Heart left ventricle (tissue), 16 donors: Measurements from ENCODE around the gene GRIK1. TPM values are rescaled to one million over a fixed set of nuclear protein-coding genes. Genes with fewer than 3 reads are reported as not detected.

ENCODE experiments used
- ATAC-seq, 4 donors: fragments of 200-7000 bp; cut with Tn5 transposase; one replicate each; pipeline ENCODE4 v1.9.1; 2020 to 2022; ENCODE audit warnings: moderate library complexity in 4 of 4, mild to moderate bottlenecking in 3 of 4, moderate number of reproducible peaks in 1 of 4
- DNase-seq, 5 donors: peaks; one replicate each; pipeline ENCODE4 v3.0.0-alpha.2; 2020
- H3K27ac ChIP-seq, 12 donors: fragments of 200-600 bp; sonication (generic) in 4 of 12; one replicate each; pipeline versions ENCODE4 v1.5.0 to v1.8.0; 2016 to 2022; ENCODE audit warnings: mild to moderate bottlenecking in 2 of 12
- H3K27me3 ChIP-seq, 9 donors: fragments of 200-600 bp; sonication (generic) in 2 of 9; one replicate each; pipeline versions ENCODE4 v1.5.1 to v1.8.0; 2016 to 2022; ENCODE audit warnings: mild to moderate bottlenecking in 3 of 9
- H3K36me3 ChIP-seq, 9 donors: fragments of 200-600 bp; sonication (generic) in 2 of 9; one replicate each; pipeline versions ENCODE4 v1.5.0 to v1.8.0; 2018 to 2022; ENCODE audit warnings: mild to moderate bottlenecking in 2 of 9
- H3K4me1 ChIP-seq, 12 donors: fragments of 200-600 bp; sonication (generic) in 4 of 12; one replicate each; pipeline versions ENCODE4 v1.5.0 to v1.8.0; 2016 to 2022; ENCODE audit warnings: mild to moderate bottlenecking in 3 of 12
- H3K4me3 ChIP-seq, 12 donors: fragments of 200-600 bp; sonication (generic) in 4 of 12; one replicate each; pipeline versions ENCODE4 v1.5.0 to v1.8.0; 2017 to 2022; ENCODE audit warnings: mild to moderate bottlenecking in 9 of 12, moderate library complexity in 4 of 12
- H3K9me3 ChIP-seq, 12 donors: fragments of 200-600 bp; sonication (generic) in 4 of 12; one replicate each; pipeline versions ENCODE4 v1.5.0 to v1.8.0; 2016 to 2022; ENCODE audit warnings: mild to moderate bottlenecking in 1 of 12
- POLR2A ChIP-seq, 2 donors: fragments of 450-650 bp; IDR thresholded peaks; one replicate each; pipeline ENCODE4 v1.6.1; 2017; ENCODE audit warnings: antibody characterized with exemption in 2 of 2, mild to moderate bottlenecking in 2 of 2, moderate library complexity in 2 of 2
- WGBS, 4 donors: extraction: QIAGEN DNeasy Blood & Tissue Kit in 2 of 4; methylation state at CpG; one replicate each; pipeline versions ENCODE4 v1.1.5 to v1.1.7; 2013 to 2018; 5-methylcytosine and 5-hydroxymethylcytosine counted together
- intact Hi-C, 10 donors: fragments of 100-400 bp; cut with DNase I; formaldehyde crosslinking; loops; one replicate each; pipeline versions ENCODE4 v1.11.1 to v1.14.2; 2022
- polyA plus RNA-seq, 2 donors: library from polyadenylated mRNA; stranded (reverse); fragments of 200-250 nt; gene quantifications; one replicate each; pipeline ENCODE4 v1.2.3, GENCODE V29; 2013
- total RNA-seq, 9 donors: library from RNA; depleted of rRNA in 2 of 9; stranded (reverse); fragments of >200 nt in 2 of 9; fragmentation: NEBNext Ultra II Directional in 3 of 9; extraction: Animal tissue kit (Norgen Biotek cat#: 25700) in 3 of 9; gene quantifications; one replicate each; pipeline versions ENCODE4 v1.1.0 to v1.2.4, GENCODE V29; 2016 to 2023
- TF ChIP-seq, protein P1 (sequence below), 12 donors: fragments of 200-600 bp; sonication (generic) in 4 of 12; IDR thresholded peaks; one replicate each; pipeline versions ENCODE4 v1.5.0 to v1.8.0; 2018 to 2022; ENCODE audit warnings: antibody characterized with exemption in 12 of 12, mild to moderate bottlenecking in 5 of 12
- donor health status: ischemic (EF 13 %, LVEDD 7.1; RV severe dilation, severe dysfunction).
- donor health status: healthy with polysubstance abuse.
- donor health status: DM: no; HTN: yes; CAD: no.
- donor health status: DM: no; HTN: no; CAD: no.
- donor health status: ischemic (EF 25% LVEDD 6.9; RV normal size, moderate dysfunction).
- donor health status: ischemic (EF 25% LVEDD 5.7; RV mildly dilated, moderate dysfunction).
- donor health status: healthy.
- donor health status: DM: yes; HTN: yes; CAD: no.
- donor health status: ischemic (EF 35%, LVEDD 5.7; RV mildly dilated, moderate dysfunction).
- donor health status: nonischemic (EF 11% LVEDD 7.7; RV severe dilation, severe dysfunction).
- donor health status: DM: yes; HTN: yes; CAD: no.
- donor health status: PGD.
- donor health status: ischemic (EF 29% LVEDD 5.4; RV normal size, mild dysfunction).
- donor health status: nonischemic (EF 23%, LVEDD 6.1; RV moderate dilation, normal function).

GRIK1 gene
- total and polyA plus RNA-seq, 11 donors, result 0.12 TPM; not detected in 10

DNA sequence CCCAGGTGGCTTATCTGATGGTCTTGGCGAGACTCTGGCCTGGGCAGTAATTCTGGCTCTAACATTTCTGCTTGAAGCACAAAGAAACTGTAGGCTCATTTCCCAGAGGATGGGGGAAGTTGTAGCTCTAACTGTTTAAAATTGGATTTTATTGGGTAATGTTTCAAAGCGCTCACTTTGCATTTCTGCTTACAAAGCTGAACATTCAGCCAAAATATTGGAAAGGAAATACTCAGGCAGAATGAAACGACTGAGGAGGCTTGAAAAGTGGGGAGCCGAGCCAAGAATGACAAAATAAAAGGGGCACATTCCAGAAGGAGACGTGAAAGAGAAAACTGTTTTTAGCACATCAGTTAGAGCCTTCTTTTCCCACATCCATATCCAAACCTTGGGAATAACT lies 202.6 kb downstream of the GRIK1 start:
- no peak overlapping the region for H3K4me3 ChIP-seq
- intact Hi-C loops, result loop anchor here in 1 of 10 donors (5.0 kb wide), 1 partner anchor 285 kb away; no protein-coding TSS in a partner anchor
- H3K4me1 ChIP-seq, result peaks cover 0 to 6% (median 0%) of the 10 kb centered on the region in 12 donors
- no peaks in the 10 kb centered on the region for H3K27me3 ChIP-seq
- no peaks in the 10 kb centered on the region for H3K36me3 ChIP-seq
- no peaks in the 10 kb centered on the region for H3K9me3 ChIP-seq
- ATAC-seq, result no peak
- no peak for TF ChIP-seq POLR2A (IDR thresholded peaks at IDR 0.05)
- TF ChIP-seq, protein P1, sequence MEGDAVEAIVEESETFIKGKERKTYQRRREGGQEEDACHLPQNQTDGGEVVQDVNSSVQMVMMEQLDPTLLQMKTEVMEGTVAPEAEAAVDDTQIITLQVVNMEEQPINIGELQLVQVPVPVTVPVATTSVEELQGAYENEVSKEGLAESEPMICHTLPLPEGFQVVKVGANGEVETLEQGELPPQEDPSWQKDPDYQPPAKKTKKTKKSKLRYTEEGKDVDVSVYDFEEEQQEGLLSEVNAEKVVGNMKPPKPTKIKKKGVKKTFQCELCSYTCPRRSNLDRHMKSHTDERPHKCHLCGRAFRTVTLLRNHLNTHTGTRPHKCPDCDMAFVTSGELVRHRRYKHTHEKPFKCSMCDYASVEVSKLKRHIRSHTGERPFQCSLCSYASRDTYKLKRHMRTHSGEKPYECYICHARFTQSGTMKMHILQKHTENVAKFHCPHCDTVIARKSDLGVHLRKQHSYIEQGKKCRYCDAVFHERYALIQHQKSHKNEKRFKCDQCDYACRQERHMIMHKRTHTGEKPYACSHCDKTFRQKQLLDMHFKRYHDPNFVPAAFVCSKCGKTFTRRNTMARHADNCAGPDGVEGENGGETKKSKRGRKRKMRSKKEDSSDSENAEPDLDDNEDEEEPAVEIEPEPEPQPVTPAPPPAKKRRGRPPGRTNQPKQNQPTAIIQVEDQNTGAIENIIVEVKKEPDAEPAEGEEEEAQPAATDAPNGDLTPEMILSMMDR (IDR thresholded peaks at IDR 0.05), result no peak
- no peak for DNase-seq
- 36 to 50% (median 42%) methylated on average over 5 of the region's 5 CpGs for WGBS, 4 donors
- no peak overlapping the region for H3K27ac ChIP-seq

DNA sequence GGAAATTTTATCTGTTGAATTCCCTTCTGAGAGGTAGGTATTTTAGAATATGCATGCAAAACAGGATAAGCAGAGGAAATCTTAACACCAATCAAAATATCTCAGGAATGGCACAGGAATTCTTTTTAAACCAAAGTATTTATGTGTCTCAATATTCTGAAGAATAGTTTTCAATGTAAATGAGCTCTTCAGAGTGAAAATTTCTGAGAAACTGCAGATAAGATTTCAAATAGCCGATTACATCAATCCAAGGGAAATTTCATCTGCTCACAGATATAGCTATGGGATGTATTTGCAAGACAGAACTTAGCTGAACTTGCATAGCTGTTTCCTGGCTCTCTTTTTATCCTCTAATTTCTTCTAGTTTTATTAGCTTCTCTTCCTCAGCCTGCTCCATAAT lies 209.5 kb downstream of the GRIK1 start:
- no peak overlapping the region for H3K27ac ChIP-seq
- ATAC-seq (no peak), DNase-seq (no peak)
- no peaks in the 10 kb centered on the region for H3K4me1 ChIP-seq
- no peaks in the 10 kb centered on the region for H3K36me3 ChIP-seq
- intact Hi-C loops, result no loop called here
- no peaks in the 10 kb centered on the region for H3K27me3 ChIP-seq
- 53 to 72% (median 67%) methylated on average over 1 of the region's 1 CpG for WGBS, 4 donors
- TF ChIP-seq, protein P1 (IDR thresholded peaks at IDR 0.05), result no peak
- TF ChIP-seq POLR2A (IDR thresholded peaks at IDR 0.05), result no peak
- no peak overlapping the region for H3K4me3 ChIP-seq
- H3K9me3 ChIP-seq, result no peaks in the 10 kb centered on the region

DNA sequence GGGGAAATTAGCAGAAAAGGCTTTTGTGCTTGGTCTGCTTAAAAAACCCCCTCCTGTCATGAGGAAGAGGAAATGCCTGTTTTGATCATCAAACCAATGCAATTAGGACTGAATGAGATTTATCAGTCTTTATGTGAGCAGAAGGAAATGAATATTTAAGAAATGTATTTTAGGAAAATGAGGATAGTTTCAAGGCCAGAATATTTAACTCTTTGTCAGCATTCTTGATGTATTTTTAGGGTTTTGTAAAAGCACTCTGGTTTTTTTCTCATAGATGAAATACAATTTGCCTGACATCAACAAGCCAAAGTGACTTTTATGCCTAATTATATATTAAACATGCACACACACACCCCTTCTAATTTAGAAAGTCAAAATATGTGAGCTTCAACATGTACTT lies 213.8 kb downstream of the GRIK1 start:
- no peak for TF ChIP-seq POLR2A (IDR thresholded peaks at IDR 0.05)
- TF ChIP-seq, protein P1 (IDR thresholded peaks at IDR 0.05), result no peak
- Histone ChIP-seq H3K27me3 (no peaks in the 10 kb centered on the region), H3K9me3 (no peaks in the 10 kb centered on the region), H3K27ac (no peak overlapping the region), H3K4me1 (no peaks in the 10 kb centered on the region), H3K4me3 (no peak overlapping the region), H3K36me3 (no peaks in the 10 kb centered on the region)
- ATAC-seq, result no peak
- intact Hi-C loops, result no loop called here
- DNase-seq, result no peak

DNA sequence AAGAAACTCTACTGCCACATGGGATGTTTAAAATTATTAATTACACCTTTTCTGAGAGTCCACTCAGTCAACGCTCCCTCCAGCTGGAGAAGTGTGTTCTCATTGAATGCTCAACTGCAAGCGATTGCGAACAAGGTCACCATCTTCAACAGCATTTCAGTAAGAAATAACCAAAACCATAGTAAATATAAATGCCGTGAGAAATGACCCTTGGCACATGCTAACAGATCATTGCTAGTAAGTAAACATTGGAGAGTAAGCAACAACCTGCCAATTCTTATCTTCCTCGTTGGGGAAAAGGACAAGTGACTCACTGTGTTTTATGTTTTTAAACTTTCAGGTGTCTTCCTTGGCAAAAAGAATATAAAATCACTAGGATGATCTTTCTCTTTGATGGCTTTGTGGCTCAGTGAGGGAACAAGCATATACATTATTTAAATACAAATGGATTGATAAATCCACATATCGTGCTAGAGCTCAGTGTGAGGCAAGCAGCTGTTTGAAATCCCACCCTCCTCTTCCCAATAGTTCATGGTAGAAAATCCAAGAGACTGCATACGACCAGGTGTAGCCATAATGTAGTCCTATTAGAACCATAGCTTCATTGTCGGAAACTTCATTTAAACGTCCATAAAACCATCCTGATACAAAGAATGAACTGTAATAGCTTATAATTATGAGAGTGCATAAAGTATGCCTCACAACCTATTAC lies 214.6 kb downstream of the GRIK1 start:
- TF ChIP-seq, protein P1 (IDR thresholded peaks at IDR 0.05), result no peak
- TF ChIP-seq POLR2A (IDR thresholded peaks at IDR 0.05), result no peak

More for the DNA sequence above, 214.6 kb downstream of the GRIK1 start:
- no peaks in the 10 kb centered on the region for H3K36me3 ChIP-seq
- WGBS, 4 donors, result 58 to 71% (median 65%) methylated on average over 9 of the region's 9 CpGs
- H3K9me3 ChIP-seq, result no peaks in the 10 kb centered on the region
- no peaks in the 10 kb centered on the region for H3K27me3 ChIP-seq
- H3K27ac ChIP-seq, result no peak overlapping the region
- H3K4me3 ChIP-seq, result no peak overlapping the region
- no peak for ATAC-seq
- H3K4me1 ChIP-seq, result no peaks in the 10 kb centered on the region
- no peak for DNase-seq
- intact Hi-C loops, result no loop called here
